Fibroblast of lung (primary cell): ENCODE data around the gene TMEM208.

Experiments
- EZH2 ChIP-seq: IDR thresholded peaks from 2 replicates; pipeline ENCODE4 v1.5.1; 2012; ENCODE audit warnings: low read length, control low read depth, mild to moderate bottlenecking; ENCODE audit errors: missing control alignments
- TF ChIP-seq, protein P1 (sequence below), 2 donors: IDR thresholded peaks in 1 of 2; conservative IDR thresholded peaks in 1 of 2; 1 replicate in 1 of 2; 2 replicates in 1 of 2; pipeline ENCODE4 v1.5.1; 2011 to 2012; ENCODE audit warnings: low read length in 2 of 2, control low read depth in 1 of 2, inconsistent platforms in 1 of 2, low read depth in 1 of 2, mild to moderate bottlenecking in 1 of 2

DNA sequence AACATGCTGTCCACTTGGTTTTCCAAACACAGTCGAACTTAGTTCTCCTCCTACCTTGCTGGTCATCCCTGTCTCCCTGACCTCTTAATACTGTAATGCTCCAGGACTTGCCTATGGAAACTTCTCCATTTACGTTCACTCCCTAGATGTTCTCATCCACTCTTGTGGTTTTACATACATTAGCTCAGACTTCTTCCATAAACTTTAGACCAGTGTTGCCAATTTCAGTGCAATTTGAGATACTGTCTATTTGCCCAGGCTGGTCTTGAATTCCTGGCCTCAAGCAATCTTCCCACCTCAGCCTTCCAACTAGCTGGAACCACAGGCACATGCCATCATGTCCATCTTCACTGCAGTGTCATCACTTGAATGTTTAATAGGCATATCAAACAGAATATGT, 44.6 kb upstream of the TMEM208 start:
- TF ChIP-seq, protein P1, sequence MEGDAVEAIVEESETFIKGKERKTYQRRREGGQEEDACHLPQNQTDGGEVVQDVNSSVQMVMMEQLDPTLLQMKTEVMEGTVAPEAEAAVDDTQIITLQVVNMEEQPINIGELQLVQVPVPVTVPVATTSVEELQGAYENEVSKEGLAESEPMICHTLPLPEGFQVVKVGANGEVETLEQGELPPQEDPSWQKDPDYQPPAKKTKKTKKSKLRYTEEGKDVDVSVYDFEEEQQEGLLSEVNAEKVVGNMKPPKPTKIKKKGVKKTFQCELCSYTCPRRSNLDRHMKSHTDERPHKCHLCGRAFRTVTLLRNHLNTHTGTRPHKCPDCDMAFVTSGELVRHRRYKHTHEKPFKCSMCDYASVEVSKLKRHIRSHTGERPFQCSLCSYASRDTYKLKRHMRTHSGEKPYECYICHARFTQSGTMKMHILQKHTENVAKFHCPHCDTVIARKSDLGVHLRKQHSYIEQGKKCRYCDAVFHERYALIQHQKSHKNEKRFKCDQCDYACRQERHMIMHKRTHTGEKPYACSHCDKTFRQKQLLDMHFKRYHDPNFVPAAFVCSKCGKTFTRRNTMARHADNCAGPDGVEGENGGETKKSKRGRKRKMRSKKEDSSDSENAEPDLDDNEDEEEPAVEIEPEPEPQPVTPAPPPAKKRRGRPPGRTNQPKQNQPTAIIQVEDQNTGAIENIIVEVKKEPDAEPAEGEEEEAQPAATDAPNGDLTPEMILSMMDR (conservative IDR thresholded peaks at IDR 0.05 in 1 of 2, IDR thresholded peaks at IDR 0.05 in 1 of 2; ENCODE audit: low read depth in 1 of 2, low read length in 2 of 2) = no peak
- TF ChIP-seq EZH2 = no peak
